Fibroblast of skin of right biceps (primary cell): ENCODE data around the gene MYO9B.

ENCODE experiments used
- DNase-seq: peaks from one replicate; pipeline ENCODE4 v3.0.0-alpha.2; 2013

Gene MYO9B, protein sequence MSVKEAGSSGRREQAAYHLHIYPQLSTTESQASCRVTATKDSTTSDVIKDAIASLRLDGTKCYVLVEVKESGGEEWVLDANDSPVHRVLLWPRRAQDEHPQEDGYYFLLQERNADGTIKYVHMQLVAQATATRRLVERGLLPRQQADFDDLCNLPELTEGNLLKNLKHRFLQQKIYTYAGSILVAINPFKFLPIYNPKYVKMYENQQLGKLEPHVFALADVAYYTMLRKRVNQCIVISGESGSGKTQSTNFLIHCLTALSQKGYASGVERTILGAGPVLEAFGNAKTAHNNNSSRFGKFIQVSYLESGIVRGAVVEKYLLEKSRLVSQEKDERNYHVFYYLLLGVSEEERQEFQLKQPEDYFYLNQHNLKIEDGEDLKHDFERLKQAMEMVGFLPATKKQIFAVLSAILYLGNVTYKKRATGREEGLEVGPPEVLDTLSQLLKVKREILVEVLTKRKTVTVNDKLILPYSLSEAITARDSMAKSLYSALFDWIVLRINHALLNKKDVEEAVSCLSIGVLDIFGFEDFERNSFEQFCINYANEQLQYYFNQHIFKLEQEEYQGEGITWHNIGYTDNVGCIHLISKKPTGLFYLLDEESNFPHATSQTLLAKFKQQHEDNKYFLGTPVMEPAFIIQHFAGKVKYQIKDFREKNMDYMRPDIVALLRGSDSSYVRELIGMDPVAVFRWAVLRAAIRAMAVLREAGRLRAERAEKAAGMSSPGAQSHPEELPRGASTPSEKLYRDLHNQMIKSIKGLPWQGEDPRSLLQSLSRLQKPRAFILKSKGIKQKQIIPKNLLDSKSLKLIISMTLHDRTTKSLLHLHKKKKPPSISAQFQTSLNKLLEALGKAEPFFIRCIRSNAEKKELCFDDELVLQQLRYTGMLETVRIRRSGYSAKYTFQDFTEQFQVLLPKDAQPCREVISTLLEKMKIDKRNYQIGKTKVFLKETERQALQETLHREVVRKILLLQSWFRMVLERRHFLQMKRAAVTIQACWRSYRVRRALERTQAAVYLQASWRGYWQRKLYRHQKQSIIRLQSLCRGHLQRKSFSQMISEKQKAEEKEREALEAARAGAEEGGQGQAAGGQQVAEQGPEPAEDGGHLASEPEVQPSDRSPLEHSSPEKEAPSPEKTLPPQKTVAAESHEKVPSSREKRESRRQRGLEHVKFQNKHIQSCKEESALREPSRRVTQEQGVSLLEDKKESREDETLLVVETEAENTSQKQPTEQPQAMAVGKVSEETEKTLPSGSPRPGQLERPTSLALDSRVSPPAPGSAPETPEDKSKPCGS (N-terminal part only)

DNA sequence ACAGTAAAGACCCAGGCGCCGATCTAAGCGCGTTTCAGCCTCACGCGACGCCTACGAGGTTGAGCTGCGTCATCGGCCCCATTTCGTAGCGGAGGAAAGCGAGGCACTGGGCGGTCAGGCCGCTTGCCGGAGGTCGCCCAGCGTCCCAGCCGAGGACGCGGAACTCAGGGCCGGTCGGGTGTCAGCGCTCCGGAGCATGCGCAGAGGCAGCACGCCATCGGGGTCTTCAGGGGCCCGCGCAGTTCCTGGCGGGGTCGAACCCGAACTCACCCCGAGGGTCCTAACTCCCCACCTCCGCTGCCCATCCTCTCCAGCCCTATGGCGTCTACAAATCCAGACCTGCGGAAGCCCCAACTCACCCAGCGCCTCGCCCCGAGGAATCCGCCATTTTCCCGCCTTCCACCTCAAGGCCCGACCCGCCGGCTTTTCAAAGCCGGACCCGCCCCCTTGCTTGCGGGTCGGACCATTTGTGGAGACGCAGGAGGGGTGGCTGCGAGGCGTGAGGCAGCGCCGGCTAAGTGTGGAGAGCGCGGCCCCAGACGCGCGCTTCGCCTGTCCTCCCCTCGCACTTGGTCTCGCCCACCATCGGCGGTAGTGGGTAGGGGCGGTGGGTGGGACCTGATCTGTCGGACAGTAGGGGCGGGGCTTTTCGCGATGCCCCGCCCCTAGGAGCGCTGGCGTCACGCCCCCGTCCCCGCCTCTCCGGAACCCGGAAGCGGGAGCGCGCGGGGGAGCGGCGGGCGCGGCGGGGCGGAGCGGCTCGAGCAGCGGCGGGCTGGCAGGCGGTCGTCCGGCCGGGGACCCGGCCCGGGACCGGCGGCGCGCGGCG lies at the start of gene MYO9B, which contains the start of gene HAUS8:
Gene MYO9B, plus strand, starts transcription at position 743 of the 829 bp plus-strand sequence. CDS start 25,941 bp downstream, outside the sequence.
Gene HAUS8, minus strand, starts transcription at position 418 of the 829 bp plus-strand sequence. Its CDS starts 30 bp downstream, at position 388.
- peak; percentile 100 for DNase-seq

DNA sequence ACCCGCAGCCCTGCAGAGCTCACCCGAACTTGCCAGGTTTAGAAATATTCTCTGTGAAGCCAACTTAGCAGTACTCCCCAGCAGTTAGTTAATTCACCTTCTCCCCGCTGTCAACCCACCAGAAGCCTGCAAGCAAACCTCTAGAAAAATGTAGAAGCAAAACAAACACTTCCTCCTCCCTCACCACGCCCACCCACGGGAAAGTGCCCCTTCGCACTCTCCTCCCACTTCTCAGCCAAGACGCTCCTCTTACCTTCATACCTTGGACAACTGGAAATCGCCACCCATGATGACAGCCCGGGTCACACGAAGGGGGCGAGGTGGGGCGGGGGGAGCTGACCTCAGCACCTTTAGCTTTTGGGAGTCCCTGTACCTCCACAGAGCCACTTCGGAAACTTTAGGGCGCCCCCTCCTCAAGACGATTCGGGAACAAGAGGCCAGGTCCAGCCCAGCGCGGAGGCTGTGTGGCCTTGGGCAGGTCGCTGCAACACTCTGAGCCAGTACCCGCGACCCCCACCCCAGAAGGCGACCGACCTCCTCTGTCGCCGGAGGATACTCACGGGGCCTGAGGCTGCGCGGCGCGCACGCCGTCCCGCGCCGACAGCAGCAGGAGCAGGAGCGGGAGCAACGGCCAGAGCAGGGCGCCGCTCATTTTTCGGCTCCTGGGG lies 49.5 kb upstream of the MYO9B start:
- no peak for DNase-seq

DNA sequence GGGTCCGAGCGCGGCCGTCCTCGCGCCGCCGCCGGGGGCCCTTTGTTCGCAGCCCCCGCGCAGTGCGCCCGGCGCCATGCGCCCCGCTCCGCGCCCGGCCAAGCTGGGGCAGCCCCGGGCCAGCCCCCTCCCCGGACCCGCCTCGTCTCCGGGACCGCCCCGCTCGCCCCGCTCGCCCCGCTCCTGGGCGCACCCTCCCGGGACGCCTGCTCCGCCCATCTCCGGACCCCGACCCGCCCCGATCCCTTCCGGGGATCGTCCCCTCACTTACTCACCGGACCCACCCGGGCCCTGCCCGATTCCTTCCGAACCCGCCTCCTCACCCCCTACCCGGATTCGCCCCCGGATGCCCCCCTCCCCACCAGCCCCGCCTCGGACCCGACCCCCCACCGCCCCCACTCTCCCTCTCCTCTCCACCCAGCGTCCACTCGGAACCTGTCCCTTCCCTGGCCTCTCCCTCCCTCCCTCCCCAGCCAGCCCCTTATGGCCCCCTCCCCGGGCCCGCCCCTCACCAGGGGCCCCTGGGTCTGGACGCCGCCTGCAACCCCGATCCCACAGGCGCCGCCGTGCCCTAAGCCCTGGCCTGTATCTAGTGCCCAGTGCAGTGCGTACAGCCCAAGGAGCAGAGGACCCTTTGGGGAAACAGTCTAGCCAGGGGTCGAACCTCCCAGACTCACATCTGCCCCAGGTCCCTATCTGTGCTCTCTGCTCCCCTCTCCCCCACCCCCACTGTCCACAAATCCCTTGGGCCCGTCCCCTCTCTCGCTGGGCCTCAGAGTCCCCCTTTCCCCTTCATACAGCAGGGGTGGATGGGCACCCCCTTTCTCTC lies 48.7 kb upstream of the MYO9B start, which contains the start of gene CPAMD8:
Gene CPAMD8, minus strand, starts transcription at position 105 of the 829 bp plus-strand sequence. CDS start 168 bp downstream, outside the sequence.
- DNase-seq: no peak

DNA sequence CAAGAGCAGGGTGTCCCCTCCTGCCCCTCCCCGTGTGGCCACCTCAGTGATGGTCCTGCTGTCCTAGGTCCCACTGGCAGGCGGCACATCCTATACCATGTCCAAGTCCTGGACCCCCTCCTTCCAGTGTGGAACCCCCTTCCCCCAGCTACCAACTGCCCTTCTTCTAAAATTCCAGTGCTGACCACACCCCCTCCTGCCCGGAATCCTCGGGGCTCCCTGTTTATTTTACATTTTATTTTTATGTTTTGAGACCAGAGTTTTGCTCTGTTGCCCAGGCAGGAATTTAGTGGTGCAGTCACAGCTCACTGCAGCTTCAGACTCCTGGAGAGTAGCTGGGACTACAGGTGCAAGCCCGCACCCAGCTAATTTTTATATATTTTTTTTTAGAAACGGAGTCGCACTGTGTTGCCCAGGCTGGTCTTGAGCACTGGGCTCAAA lies 48.0 kb upstream of the MYO9B start:
- DNase-seq: no peak

DNA sequence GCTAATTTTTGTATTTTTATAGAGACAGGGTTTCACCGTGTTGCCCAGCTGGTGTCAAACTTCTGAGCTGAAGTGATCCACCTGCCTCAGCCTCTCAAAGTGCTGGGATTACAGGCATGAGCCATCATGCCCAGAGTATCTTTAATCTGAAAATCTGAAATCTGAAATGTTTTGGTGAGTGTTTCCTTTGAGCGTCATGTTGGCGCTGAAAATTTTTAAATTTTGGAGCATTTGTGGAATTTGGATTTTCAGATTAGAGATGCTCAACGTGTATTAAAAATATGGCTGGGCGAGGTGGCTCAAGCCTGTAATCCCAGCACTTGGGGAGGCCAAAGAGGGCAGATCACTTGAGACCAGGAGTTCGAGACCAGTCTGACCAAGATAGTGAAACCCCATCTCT lies 43.8 kb upstream of the MYO9B start:
- DNase-seq: no peak

DNA sequence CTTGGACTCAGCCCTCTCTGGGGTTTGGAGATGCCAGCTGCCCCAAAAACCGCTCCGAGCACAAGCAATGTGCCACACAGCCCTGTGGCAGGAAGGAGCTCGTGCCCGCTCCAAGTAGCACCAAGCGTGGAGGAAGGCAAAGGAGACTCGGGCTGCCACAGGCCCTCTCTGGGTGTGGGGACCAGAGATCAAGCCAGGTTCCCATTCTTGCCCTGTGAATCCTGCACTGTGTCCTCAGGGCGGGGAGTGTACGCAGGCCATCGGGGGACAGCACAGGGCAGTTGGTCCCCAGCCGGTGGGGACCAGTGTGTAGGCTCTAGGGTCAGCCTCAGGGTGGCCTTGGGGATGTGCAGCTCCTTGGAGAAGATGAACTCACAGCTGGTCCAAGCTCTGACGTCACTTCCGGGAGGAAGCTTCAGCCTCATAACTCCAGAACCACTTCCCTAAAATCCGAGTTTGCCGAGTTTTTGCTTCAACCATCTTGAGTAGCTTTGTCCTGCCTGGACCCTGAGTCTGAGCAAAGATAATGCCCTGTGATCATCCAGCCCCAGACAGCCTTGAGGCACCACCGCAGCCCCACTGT lies 39.6 kb upstream of the MYO9B start:
- no peak for DNase-seq

DNA sequence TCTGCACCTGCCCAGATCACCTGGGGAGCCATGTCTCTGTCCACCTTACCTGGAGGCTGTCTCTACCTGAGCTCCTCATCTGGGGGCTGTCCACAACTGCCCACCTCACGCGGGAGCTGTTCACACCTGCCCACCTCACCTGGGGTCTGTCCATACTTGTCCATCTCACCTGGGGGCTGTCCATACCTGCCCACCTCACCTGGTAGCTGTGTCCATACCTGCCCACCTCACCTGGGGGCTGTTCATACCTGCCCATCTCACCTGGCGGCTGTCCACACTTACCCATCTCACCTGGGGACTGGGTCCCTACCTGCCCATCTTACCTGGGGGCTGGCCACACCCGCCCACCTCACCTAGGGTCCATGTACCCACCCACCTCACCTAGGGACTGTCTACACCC lies 38.9 kb upstream of the MYO9B start:
- DNase-seq: no peak

DNA sequence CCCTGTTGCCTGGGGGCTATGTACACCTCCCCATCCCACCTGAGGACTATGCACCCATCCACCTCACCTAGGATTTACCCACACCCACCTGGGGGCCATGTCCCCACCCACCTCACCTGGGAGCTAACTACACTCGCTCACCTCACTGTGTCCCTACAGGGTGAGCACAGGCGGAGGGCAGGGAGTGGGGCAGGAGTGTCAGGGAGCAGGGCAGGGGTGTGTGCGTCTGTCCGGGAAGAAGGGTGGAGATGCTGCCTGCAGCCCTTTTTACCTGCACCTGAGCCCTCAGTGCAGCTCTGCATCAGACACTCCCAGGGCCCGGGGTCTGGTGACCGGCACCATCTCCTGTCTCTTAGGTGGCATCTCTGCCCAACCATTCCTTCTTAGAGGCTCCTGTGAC lies 38.4 kb upstream of the MYO9B start:
- no peak for DNase-seq

DNA sequence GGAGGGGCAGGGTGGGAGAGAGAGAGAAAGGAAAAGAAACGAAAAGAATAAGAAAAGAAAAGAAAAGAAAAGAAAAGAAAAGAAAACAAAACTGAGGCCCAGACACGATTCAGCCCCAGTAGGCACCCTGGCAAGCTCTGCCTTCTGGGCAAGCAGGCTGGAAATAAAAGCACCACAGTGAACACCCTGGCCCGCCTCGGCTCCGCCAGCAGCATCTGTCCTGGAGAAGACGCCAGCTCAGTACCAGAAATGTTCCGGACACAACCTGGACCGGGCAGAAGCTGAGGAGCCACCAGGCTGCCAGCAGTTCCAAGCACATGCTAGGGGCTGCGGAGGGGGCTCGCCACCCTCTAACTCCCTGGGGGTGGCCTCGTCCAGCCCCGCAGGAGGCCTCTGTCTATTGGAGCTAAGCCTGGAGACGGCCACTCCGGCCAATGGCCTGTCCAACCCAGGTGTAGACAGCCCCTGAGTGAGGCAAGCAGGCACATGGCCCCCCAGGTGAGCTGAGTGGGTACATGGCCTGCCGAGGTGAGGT lies 37.5 kb upstream of the MYO9B start:
- no peak for DNase-seq

DNA sequence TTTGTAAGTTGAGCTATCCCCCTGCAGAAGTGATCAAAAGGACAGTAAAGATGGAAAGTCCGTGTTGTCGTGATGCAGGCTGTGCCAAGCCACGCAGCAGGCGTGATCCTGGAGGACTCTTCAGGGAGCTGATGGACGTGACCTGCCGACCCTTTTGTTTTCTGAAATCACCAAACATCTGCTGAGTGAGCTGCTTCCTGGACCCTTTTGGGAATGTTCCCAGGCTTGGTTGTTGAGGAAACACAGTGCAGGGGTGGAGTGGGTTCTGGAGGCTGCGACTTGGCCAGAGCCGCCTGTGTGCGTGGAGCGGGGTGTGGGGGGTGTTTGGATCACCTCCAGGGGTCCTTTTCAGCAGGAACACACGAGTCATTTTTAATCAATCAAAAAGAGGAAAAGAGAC lies 33.6 kb upstream of the MYO9B start:
- no peak for DNase-seq

DNA sequence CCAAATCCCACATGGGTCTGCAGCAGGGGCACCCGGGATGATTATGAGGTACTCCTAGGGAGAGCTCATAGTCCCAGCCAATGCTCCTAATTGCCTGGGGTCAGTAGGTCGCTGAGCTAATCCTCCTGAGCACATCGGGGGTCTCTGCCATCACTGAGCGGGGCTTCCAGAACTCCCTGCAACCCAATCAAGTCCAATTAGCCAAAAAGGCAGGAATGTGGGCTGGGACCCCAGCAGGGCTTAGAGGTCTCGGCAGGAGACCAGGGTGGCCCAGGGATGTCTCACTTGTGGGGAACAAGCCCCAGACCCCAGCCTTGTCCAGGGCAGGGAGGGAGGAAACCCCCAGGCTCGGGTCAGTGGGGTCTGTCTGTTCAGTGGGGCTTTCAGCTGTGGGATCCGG lies 31.8 kb upstream of the MYO9B start:
- DNase-seq: no peak

DNA sequence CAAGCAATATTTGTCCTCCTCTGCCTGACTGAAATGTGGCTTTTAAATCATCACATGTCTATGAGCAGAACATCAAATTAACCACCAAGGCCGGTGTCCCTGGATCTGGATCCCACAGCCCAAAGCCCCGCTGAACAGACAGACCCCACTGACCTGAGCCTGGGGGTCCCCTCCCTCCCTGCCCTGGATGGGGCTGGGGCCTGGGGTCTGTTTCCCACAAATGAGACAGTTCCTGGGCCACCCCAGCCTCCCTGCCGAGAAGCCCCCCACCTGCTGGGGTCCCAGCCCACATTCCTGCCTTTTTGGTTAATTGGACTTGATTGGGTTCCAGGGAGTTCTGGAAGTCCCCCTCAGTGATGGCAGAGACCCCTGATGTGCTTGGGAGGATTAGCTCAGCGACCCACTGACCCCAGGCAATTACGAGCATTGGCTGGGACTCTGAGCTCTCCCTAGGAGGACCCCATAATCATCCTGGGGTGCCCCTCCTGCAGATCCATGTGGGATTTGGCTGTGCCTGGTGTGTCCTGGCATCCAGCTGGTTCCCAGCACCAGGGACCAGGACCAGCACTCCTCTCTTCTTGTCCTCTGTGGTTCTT lies 29.6 kb upstream of the MYO9B start:
- no peak for DNase-seq

DNA sequence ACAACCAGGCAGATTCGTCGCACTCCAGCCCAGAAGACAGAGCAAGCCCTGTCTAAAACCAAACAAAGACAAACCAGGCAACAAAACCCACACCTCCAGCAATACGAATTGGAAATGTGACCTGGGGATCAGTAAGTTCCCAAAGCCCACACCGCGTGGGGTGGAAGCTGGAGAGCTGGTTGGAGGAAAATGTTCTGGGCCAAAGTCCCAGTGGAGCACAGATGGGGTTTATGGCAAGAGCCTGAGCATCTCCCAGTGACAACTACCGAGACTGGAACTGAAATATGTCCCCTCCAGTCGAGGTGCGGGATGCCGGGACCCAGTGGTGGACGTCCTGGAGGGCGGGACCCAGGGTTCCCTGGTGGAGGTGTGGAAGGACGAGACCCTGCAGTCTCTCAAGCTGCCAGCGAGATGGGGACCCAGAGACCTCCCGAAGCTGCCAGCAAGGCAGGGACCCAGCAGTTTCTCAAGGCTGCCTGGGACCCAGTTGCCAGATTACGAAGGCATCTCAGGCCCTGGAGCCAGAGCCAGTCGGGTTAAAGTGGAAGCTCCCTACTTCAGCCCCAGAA lies 26.6 kb upstream of the MYO9B start:
- DNase-seq: no peak

DNA sequence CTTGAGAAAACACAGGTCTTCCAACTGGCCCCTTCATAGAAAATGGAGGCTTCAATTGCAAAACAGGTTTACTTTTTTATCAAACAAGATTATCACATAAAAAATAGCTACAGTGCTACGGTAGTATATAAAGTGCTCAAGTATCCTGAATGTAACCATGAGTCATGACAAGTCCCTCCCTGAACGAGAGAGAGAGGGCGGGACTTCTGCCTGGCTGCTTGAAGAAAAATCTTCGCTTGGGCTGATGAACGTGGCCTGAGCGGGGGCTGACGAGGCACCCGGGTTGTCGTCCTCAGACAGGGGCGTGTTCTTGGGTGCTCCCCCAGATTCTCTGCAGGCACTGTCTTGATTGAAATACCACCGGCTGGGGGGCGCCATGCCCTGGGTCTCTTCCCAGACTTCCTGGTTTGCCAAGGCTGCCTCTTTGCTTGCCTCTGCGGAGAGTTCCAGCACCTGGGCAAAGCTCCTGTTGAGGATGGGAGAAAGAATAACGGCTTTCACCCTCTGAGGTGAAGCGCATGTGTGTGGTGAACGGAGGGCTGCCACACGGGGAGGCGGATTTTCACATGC lies 25.8 kb upstream of the MYO9B start:
- DNase-seq: peak; percentile 50

DNA sequence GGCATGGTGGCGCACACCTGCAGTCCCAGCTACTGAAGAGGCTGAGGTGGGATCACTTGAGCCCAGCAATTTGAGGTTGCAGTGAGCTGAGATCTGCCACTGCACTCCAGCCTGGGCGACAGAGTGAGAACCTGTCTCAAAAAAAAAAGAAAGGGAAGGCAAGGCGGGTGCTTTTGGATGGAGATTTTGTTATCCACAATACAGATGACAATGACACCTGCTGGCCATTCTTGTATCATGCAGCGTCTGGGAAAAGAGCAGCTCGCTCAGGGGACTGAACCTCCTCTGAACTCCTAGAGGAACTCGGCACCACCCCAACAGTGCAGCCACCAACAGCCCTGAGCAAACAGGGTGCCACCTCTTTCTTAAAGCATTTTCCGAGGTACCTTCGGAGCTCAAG lies 23.1 kb upstream of the MYO9B start:
- peak; percentile 37 for DNase-seq

DNA sequence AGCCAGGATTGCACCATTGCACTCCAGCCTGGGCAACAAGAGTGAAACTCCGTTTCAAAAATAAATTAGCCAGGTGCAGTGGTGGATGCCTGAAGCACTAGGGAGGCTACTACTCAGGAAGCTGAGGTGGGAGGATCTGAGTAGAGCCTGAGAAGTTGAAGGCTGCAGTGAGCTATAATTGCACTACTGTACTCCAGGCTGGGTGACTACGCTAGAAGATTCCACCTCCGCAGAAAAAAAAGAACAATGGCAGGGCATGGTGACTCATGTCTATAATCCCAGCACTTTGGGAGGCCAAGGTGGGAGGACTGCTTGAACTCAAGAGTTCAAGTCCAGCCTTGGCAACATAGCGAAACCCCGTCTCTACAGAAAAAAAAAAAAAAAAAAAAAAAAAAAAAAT lies 20.8 kb upstream of the MYO9B start:
- no peak for DNase-seq

DNA sequence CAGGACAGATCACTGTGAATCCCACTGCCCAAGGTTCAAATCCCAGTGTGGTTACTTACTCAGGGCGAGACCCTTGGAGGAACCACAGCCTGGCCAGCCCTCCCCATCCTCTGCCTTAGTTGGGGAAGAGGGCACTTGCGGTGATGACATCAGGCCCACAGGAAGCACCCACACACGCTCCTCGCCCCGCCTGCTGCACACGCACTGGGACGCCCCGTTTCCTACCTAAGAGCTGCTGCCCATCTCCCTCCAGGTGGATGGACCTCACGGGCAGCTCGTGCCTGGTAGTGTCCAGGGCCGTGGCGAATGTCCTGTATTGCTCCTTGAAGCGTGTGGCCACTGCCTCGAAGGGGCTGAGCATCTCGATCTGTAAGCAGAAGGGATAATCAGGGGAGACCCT lies 19.9 kb upstream of the MYO9B start:
- no peak for DNase-seq

DNA sequence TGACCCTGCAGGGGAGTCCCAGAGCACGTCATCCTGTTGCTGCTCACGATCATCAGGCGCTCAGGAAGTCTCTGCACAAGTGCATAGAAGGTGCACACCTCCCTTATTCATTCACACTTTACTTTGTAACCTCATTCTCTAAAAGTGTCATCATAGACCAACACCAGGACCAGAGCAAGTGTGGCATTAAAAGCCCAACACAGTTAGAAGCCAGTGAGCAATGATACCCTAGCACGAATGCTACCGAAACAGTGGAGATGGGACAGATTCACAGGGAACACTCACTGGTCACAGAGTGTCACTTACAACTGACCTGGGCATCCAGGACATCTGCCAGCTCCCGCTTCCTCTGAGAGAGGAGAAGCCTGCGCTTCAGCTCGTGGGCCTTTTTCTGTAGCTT lies 17.3 kb upstream of the MYO9B start:
- peak; percentile 25 for DNase-seq
